Measurements from ENCODE around the gene TNFRSF11A.

Gene TNFRSF11A

GRCh38 chr18:62324917-62325805 lies at the start of gene TNFRSF11A:
TSS of gene TNFRSF11A (plus strand) at chr18:62325310. CDS start at chr18:62325353, 43 bp downstream.
- DNase-seq (ENCODE audit: low read depth, low spot score): no peak
- in situ Hi-C loops (cut with HindIII; ENCODE audit: low sequenced_read_pairs): no loop called here
- TF ChIP-seq CTCF (IDR thresholded peaks at IDR 0.05; ENCODE audit: low read depth, low read length): peak; percentile 24
- peak within 1 kb of the TSS; percentile 43 for H3K4me3 ChIP-seq (ENCODE audit: low read depth, low read length)

- DNase-seq (ENCODE audit: low read depth, low spot score): no peak
- TF ChIP-seq CTCF (IDR thresholded peaks at IDR 0.05; ENCODE audit: low read depth, low read length): no peak
- no peak overlapping the region for H3K4me3 ChIP-seq (ENCODE audit: low read depth, low read length)
- in situ Hi-C loops (cut with HindIII; ENCODE audit: low sequenced_read_pairs): no loop called here
These were observed 48.1 kb upstream of the TNFRSF11A start for GRCh38 chr18:62277045-62277444.

DNA sequence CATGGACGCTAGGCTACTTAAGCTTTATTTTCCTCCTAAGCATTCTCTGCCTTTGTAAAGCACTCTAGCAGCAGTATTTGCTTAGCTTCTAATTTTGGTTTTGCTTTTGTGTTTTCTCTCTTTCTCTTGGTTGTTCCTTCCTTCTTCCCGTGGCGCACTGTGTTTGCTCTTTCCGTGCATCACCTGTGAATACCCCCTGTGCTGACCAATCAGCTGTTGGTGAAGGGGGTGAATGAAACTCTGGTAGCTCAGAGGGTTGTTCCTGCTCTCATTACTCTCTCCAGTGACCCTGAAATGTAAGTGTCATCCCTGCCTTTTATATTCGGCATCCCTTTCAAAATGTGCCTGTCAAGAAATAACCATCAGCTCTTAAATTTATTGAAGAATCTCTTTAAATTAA lies 45.5 kb upstream of the TNFRSF11A start:
- no peak for DNase-seq (ENCODE audit: low read depth, low spot score)
- no peak overlapping the region for H3K4me3 ChIP-seq (ENCODE audit: low read depth, low read length)
- in situ Hi-C loops (cut with HindIII; ENCODE audit: low sequenced_read_pairs): no loop called here
- TF ChIP-seq CTCF (IDR thresholded peaks at IDR 0.05; ENCODE audit: low read depth, low read length): no peak

- in situ Hi-C loops (cut with HindIII; ENCODE audit: low sequenced_read_pairs): no loop called here
- H3K4me3 ChIP-seq (ENCODE audit: low read depth, low read length): no peak overlapping the region
- TF ChIP-seq CTCF (IDR thresholded peaks at IDR 0.05; ENCODE audit: low read depth, low read length): no peak
- DNase-seq (ENCODE audit: low read depth, low spot score): no peak
These were observed 45.1 kb upstream of the TNFRSF11A start for GRCh38 chr18:62280058-62280457.

DNA sequence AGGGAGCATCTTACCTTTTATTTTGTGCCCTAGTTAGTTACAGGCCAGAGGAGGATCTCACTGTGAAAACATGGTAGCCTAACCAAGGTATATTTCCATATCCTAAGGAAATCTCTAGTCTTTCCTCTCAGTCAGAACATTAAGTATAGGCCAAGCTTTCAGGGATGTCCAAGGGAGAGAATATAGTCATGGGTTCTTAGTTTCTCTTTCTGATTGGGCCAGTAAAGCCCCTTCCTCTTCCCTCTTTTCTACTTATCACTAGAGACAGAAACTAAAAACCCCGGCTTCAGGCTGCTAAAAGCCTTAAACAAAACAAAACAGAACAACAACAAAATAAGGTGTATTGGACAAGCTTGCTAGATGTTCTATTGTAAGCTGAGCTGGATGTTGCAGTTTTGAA lies 44.3 kb upstream of the TNFRSF11A start:
- in situ Hi-C loops (cut with HindIII; ENCODE audit: low sequenced_read_pairs): no loop called here
- no peak for TF ChIP-seq CTCF (IDR thresholded peaks at IDR 0.05; ENCODE audit: low read depth, low read length)
- no peak overlapping the region for H3K4me3 ChIP-seq (ENCODE audit: low read depth, low read length)
- no peak for DNase-seq (ENCODE audit: low read depth, low spot score)

DNA sequence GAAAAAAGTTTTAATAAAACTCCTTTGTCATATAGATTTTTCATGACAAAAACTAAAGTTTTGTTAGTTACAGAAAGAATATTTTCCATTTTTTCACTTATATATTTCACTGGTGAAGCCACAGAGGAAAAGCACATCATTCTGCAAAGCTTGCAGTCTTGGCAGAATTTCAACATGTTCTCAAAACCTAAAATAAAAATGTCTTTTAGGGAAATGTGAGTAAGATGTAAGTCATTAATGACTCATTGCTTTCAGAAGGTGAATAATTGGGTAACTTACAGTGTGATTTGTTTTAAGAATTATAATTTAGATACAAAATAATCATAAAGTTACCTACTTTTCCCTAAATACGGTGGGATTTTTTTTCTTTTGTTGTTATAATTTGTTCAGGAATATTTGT lies 43.4 kb upstream of the TNFRSF11A start:
- in situ Hi-C loops (cut with HindIII; ENCODE audit: low sequenced_read_pairs): no loop called here
- no peak for TF ChIP-seq CTCF (IDR thresholded peaks at IDR 0.05; ENCODE audit: low read depth, low read length)
- DNase-seq (ENCODE audit: low read depth, low spot score): peak; percentile 85
- no peak overlapping the region for H3K4me3 ChIP-seq (ENCODE audit: low read depth, low read length)
